ENCODE data around the gene ABCA13.

Gene ABCA13

GRCh38 chr7:48446721-48447120 lies 275.5 kb downstream of the ABCA13 start:
- H3K4me3 ChIP-seq (ENCODE audit: low read depth, low read length): no peak overlapping the region
- H3K27me3 ChIP-seq: no peaks in the 10 kb centered on the region
- H3K4me1 ChIP-seq: no peaks in the 10 kb centered on the region
- H3K9me3 ChIP-seq: no peaks in the 10 kb centered on the region
- DNase-seq: no peak
- TF ChIP-seq CTCF (IDR thresholded peaks at IDR 0.05; ENCODE audit: low read depth, low read length): no peak
- no peaks in the 10 kb centered on the region for H3K36me3 ChIP-seq

- no peaks in the 10 kb centered on the region for H3K36me3 ChIP-seq
- no peak for DNase-seq
- no peaks in the 10 kb centered on the region for H3K27me3 ChIP-seq
- H3K9me3 ChIP-seq: no peaks in the 10 kb centered on the region
- no peak overlapping the region for H3K4me3 ChIP-seq (ENCODE audit: low read depth, low read length)
- H3K4me1 ChIP-seq: no peaks in the 10 kb centered on the region
- no peak for TF ChIP-seq CTCF (IDR thresholded peaks at IDR 0.05; ENCODE audit: low read depth, low read length)
These were observed 281.0 kb downstream of the ABCA13 start for GRCh38 chr7:48452218-48452617.

- no peaks in the 10 kb centered on the region for H3K9me3 ChIP-seq
- TF ChIP-seq CTCF (IDR thresholded peaks at IDR 0.05; ENCODE audit: low read depth, low read length): no peak
- no peaks in the 10 kb centered on the region for H3K4me1 ChIP-seq
- H3K27me3 ChIP-seq: no peaks in the 10 kb centered on the region
- no peak for DNase-seq
- H3K4me3 ChIP-seq (ENCODE audit: low read depth, low read length): no peak overlapping the region
- no peaks in the 10 kb centered on the region for H3K36me3 ChIP-seq
These were observed 283.5 kb downstream of the ABCA13 start for GRCh38 chr7:48454750-48455192.

GRCh38 chr7:48455363-48455762 lies 284.1 kb downstream of the ABCA13 start:
- H3K27me3 ChIP-seq: no peaks in the 10 kb centered on the region
- no peaks in the 10 kb centered on the region for H3K4me1 ChIP-seq
- no peaks in the 10 kb centered on the region for H3K9me3 ChIP-seq
- H3K36me3 ChIP-seq: no peaks in the 10 kb centered on the region
- no peak overlapping the region for H3K4me3 ChIP-seq (ENCODE audit: low read depth, low read length)
- no peak for DNase-seq
- TF ChIP-seq CTCF (IDR thresholded peaks at IDR 0.05; ENCODE audit: low read depth, low read length): no peak

- no peaks in the 10 kb centered on the region for H3K36me3 ChIP-seq
- no peak for DNase-seq
- H3K4me1 ChIP-seq: no peaks in the 10 kb centered on the region
- H3K9me3 ChIP-seq: no peaks in the 10 kb centered on the region
- TF ChIP-seq CTCF (IDR thresholded peaks at IDR 0.05; ENCODE audit: low read depth, low read length): no peak
- no peak overlapping the region for H3K4me3 ChIP-seq (ENCODE audit: low read depth, low read length)
- H3K27me3 ChIP-seq: no peaks in the 10 kb centered on the region
These were observed 287.7 kb downstream of the ABCA13 start for GRCh38 chr7:48458701-48459524.

GRCh38 chr7:48466713-48467112 lies 295.5 kb downstream of the ABCA13 start:
- H3K9me3 ChIP-seq: no peaks in the 10 kb centered on the region
- H3K27me3 ChIP-seq: no peaks in the 10 kb centered on the region
- H3K4me1 ChIP-seq: no peaks in the 10 kb centered on the region
- H3K4me3 ChIP-seq (ENCODE audit: low read depth, low read length): no peak overlapping the region
- DNase-seq: no peak
- no peaks in the 10 kb centered on the region for H3K36me3 ChIP-seq
- no peak for TF ChIP-seq CTCF (IDR thresholded peaks at IDR 0.05; ENCODE audit: low read depth, low read length)

Measured in BE2C (cell line).